GM19099 (cell line): ENCODE data around the gene ABAT.

ENCODE experiments used
- POLR2A ChIP-seq: IDR thresholded peaks from 3 replicates; pipeline ENCODE4 v1.6.1; 2011; ENCODE audit warnings: low read depth; ENCODE audit not compliant: insufficient read length; ENCODE audit errors: extremely low read depth

The ABAT gene

DNA sequence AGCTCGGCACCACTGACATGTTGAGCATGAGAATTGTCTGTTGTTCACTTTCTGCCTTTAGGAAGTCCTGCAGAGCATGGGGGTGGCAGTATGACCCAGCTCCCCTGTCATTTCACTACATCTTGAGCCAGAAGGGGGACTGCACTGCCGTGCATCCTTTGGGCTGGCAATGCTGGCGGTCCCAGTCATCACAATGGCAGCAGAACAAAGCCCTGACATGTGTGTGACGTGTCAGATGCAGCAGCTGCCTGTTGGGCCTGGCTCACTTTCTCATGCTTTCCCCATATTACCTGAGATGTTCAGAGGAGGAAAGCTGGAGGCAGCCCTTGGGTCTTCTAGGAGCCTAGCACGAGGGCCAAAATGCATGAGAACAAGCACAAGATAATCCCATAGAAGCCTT is 6.3 kb upstream of the ABAT start:
- TF ChIP-seq POLR2A, result no peak

DNA sequence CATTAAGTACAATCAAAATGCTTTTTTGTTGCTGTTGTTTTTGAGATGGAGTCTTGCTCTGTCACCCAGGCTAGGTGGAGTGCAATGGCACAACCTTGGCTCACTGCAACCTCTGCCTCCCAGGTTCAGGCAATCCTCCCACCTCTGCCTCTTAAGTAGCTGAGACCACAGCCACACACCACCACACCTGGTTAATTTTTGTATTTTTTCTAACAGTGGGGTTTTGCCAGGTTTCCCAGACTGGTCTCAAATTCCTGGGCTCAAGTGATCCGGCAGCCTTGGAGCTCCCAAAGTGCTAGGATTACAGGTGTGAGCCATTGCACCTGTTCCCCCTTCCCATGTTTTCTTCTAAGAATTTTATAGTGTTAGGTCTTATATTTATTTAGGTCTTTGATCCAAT is 4.9 kb upstream of the ABAT start:
- no peak for TF ChIP-seq POLR2A

DNA sequence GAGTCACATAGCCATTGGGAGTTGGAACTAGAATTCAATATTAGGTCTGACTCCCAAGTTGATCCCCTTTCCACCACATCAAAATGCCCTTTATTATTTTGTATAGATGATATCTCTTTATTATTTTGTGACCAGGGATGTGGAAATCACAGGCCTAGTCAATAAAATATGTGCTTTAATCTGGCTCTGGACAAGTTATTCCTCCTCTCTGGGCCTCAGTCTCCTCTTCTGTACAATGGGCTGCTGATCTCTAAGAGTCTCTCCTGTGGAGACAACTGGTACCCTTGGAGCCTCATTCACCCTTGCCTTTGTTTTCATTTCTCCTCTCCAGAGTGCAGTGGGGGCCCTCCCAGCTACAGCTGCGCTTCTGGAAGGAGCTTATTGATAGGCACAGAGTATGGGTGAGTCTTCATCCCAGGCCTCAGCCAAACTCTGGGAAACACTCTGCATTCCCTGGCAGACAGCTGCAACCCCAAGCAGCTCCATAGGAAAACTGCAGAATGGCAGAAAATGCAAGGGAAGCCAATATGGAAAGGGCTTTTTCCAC is 4.3 kb upstream of the ABAT start:
- no peak for TF ChIP-seq POLR2A

DNA sequence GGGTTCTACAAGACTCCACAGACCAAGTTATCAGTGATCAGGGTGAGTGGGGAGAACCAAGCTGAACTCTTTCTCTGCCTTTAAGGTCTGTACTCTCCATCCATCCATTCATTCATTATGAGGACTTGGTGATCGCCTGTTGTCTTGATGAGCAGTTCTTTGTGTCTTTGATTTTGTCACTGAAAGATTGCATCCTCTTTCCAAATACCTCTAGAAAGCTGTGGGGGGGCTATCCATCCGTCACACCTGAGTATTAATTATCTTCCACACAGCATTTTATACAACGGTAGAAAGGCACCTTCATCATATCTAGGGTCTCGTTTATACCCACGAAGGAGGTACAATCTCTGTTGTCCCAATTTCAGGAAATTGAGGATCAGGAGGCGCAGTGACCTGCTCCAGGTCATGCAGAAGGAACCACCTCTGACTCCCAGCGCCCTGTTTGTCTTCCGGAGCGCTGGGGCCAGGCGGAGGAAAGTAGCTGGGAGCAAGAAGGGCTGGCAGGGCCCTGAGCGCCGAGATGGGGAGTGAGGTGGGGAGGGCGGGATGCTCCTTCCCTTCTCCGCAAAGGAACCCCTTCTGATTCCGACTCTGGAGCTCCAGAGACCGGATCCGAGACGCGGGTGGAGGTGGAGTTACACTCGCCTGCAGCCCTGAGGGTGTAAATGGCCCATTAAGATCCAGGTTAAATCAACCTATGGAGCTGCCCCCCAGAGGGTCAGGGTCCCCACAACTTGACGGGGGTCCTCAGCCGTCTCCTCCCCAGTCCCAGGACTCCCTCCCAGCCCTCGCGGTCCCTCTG is 605 bp upstream of the ABAT start:
- TF ChIP-seq POLR2A, result no peak

DNA sequence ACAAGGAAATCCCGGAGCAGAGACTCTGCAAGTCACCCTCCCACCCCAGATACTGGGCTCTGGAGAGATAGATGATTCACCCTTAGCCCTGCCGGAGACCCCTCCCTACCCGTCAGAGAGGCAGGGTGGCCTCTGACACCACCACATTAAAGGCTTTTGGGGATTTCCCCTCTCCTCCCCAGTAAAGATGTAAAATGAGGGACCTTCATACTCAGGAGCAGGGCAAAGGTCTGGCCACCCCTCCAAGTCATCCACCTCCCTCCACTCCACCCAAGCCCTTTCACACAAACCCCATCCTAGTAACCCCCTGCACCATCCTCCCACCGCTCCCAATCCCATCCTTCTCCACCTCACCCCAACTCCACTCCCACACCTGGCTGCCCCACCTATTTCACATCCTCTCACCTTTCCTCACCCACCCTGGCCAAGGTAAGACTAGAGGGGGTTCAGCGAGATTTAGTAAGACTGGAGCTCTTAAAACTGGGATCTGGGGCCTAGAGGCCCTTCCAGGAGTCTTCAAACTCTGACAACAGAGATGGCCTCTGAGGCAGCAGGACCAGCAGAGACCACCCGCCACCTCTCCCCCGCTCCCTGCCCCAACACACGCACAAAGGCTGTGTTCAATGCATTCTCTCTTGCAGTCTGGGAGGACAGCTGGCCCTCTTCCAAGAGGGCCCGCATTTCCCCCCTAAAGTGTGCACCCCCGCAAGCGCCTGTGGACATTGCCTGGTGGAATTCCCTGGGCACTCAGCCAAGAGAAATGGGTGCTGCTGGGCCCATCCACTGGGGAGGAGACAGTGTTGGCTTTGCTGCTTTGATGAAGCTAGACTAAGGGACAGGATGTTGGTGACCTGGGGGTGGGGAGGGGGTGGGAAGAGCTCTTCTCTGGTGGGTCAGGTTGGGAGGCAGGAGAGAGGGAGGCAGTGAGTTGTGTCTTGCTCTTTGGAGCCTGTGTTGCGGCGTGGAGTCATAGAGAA is 1.1 kb downstream of the ABAT start:
- TF ChIP-seq POLR2A, result no peak

- no peak for TF ChIP-seq POLR2A
Measured at GRCh38 chr16:8676160-8676547, 1.7 kb downstream of the ABAT start.

GRCh38 chr16:8676737-8677375 is 2.4 kb downstream of the ABAT start:
- no peak for TF ChIP-seq POLR2A

- TF ChIP-seq POLR2A, result no peak
Measured at GRCh38 chr16:8677481-8677880, 3.1 kb downstream of the ABAT start.

DNA sequence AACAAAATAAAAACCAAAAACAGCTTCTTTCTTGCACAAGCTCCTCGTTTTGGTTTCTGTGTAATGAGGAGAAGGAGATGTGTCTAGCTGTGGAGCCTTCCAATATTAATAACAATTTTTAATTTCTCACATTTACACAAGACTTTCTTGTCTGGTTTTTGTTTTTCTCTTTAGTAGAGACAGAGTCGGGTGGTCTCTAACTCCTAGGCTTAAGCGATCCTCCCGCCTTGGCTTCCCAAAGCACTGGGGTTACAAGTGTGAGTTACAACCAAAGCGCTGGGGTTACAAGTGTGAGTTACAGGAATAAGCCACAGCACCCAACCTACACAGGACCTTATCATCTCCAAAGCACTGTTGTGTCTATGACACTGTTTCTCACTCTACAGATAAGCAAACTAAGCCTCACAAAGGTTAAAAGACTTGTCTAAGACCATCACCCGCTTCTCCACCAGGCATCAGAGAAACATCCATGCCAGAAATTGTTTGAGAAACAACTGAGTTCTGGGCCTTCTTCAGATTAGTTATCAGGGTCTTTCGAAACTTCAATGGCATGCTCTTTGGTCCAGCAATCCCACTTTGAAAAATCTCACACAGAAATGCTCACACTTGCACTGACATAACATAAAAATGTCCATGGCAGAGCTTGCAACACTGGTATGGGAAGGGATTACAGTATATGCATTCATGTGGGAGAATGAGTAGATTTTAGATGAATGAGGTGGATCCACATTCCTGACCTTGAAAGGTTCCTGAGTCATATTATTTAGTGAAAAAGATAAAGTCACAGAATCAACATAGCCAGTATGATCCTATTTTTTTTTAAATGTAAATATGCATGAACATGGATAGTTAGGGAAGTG is 3.9 kb downstream of the ABAT start:
- TF ChIP-seq POLR2A, result no peak

GRCh38 chr16:8679151-8679550 is 4.7 kb downstream of the ABAT start:
- TF ChIP-seq POLR2A, result no peak

DNA sequence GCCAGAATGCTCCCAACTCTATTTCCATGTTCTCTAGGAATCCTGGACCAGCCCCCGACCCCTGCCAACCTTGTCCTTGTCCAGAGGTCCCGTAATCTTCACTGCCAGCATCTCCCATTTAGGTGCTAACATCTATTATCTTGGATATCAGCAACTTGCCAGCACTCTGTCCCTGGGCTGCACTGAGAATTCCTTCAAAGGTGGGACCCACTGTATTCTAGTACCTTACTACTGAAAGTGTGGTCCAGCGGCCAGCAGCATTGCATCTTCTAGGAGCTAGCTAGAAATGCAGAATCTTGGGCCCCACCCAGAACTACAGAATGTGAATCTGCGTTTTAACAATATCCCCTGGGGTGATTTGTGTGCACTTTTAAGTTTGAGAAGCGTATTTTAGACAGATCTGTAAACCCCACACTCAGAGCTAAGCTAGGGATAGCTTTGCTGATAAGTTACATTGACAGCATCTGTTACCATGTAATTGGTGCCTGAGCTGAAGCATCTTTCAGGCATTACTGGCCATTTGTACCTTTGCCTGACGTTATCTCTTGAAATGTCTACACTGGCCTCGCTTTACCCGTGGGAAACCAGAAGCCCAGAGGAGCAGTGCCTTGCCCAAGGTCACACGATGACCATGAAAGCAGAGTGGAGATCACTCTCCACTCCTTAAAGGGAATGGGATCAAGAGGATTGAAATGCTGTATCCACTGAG is 8.3 kb downstream of the ABAT start:
- no peak for TF ChIP-seq POLR2A

DNA sequence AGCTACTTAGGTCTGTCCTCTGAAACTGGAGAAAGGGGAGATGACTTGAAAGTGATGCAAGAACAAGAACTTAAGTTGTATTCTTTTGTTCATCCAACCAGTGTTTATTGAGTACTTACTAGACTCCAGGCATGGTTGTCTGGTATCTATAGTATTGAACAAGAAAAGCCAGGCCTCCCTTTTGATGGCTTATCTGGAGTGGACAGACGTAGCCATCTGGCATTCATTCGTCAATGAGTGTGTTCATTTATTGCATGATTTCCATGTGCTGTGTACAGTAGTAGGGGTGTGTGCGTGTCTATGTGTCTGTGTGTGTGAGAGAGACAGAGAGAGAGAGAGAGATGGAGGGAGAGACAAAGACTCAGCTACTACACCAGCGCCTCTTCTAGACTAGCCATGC is 9.2 kb downstream of the ABAT start:
- TF ChIP-seq POLR2A, result no peak

DNA sequence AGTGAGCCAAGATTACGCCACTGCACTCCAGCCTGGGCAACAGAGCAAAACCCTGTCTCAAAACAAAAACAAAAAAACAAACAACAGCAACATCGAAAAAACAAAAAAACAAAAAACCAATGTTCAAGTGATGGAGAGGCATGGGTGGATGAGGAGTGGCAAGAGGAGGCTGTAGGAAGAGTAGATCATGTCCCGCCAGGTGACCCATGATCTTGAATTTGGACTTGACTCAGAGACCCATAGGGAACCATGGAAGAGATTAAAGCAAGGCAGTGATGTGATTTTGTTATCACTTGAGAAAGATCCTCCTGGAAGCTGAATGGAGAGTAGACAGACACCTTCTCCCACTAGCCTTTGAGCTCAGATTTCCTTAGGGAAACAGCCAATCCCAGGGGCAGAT is 11.2 kb downstream of the ABAT start:
- TF ChIP-seq POLR2A, result no peak
